ENCODE results near the gene STK32C. TPM values are rescaled to one million over a fixed set of nuclear protein-coding genes. Genes with fewer than 3 reads are reported as not detected.

STK32C gene
- total RNA-seq, 1 experiment from 2014 or later = 13.9 TPM

DNA sequence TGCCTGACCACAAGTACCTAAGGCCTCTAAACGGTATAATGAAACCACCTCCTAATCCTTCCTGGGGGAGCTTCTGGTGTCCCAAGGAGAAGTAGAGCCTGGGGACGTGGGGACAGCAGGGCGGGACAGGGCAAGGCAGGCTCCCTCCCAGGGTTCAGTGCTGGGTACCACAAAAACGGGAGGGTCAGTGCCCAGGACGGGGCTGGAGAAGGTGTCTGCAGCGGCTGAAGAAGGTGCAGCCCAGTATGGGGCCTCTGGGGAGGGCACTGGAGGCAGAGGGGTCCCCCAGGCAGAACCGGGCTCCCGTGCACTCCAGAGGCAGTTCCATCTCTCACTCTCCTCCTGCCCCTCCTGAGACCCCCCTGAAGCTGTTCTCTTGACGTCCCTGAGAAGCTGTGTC lies 74.8 kb downstream of the STK32C start:
- no peak overlapping the region for H3K4me3 ChIP-seq
- no peak for TF ChIP-seq CTCF (conservative IDR thresholded peaks at IDR 0.05)
- no peak for TF ChIP-seq EZH2 (IDR thresholded peaks at IDR 0.05; ENCODE audit: low read depth)
- no peaks in the 10 kb centered on the region for H4K20me1 ChIP-seq (ENCODE audit: insufficient read depth)
- CTCF ChIA-PET = no interaction called here
- BruUV-seq (replicated peaks) = no TSS peak
- POLR2A ChIA-PET (ENCODE audit: unreplicated experiment) = no interaction called here
- no peak overlapping the region for H2AFZ ChIP-seq
- intact Hi-C loops (cut with micrococcal nuclease; ENCODE audit: unreplicated experiment) = no loop called here
- no peaks in the 10 kb centered on the region for H3K79me2 ChIP-seq (ENCODE audit: low read depth)
- H3K27me3 ChIP-seq (ENCODE audit: insufficient read depth, low read depth) = no peaks in the 10 kb centered on the region
- no peaks in the 10 kb centered on the region for H3K36me3 ChIP-seq (ENCODE audit: low read depth)
- no peaks in the 10 kb centered on the region for H3K9me3 ChIP-seq (ENCODE audit: insufficient read depth, low read depth)
- H3K9me2 ChIP-seq (ENCODE audit: insufficient read depth) = no peaks in the 10 kb centered on the region
- H3K4me1 ChIP-seq (replicated peaks; ENCODE audit: insufficient read depth) = no peaks in the 10 kb centered on the region
- H3F3A ChIP-seq (ENCODE audit: insufficient read depth, low read depth) = no peaks in the 10 kb centered on the region
- H3K4me2 ChIP-seq = no peak overlapping the region
- no peak overlapping the region for H3K27ac ChIP-seq
- no peak for DNase-seq

GRCh38 chr10:132232023-132232951 lies 75.5 kb downstream of the STK32C start:
- Histone ChIP-seq H3K4me3 (no peak overlapping the region), H2AFZ (no peak overlapping the region), H3K4me1 (replicated peaks; ENCODE audit: insufficient read depth) (no peaks in the 10 kb centered on the region), H3K36me3 (ENCODE audit: low read depth) (no peaks in the 10 kb centered on the region), H4K20me1 (ENCODE audit: insufficient read depth) (no peaks in the 10 kb centered on the region), H3K79me2 (ENCODE audit: low read depth) (no peaks in the 10 kb centered on the region), H3K9me3 (ENCODE audit: insufficient read depth, low read depth) (no peaks in the 10 kb centered on the region), H3K9me2 (ENCODE audit: insufficient read depth) (no peaks in the 10 kb centered on the region), H3F3A (ENCODE audit: insufficient read depth, low read depth) (no peaks in the 10 kb centered on the region), H3K27me3 (ENCODE audit: insufficient read depth, low read depth) (no peaks in the 10 kb centered on the region), H3K27ac (no peak overlapping the region), H3K4me2 (no peak overlapping the region)
- no peak for TF ChIP-seq EZH2 (IDR thresholded peaks at IDR 0.05; ENCODE audit: low read depth)
- TF ChIP-seq CTCF (conservative IDR thresholded peaks at IDR 0.05) = no peak
- POLR2A ChIA-PET (ENCODE audit: unreplicated experiment) = no interaction called here
- intact Hi-C loops (cut with micrococcal nuclease; ENCODE audit: unreplicated experiment) = no loop called here
- CTCF ChIA-PET = no interaction called here
- no TSS peak for BruUV-seq (replicated peaks)
- DNase-seq = no peak

GRCh38 chr10:132231656-132232022 lies 76.1 kb downstream of the STK32C start:
- no TSS peak for BruUV-seq (replicated peaks)
- Histone ChIP-seq H3K27me3 (ENCODE audit: insufficient read depth, low read depth) (no peaks in the 10 kb centered on the region), H2AFZ (no peak overlapping the region), H4K20me1 (ENCODE audit: insufficient read depth) (no peaks in the 10 kb centered on the region), H3K9me3 (ENCODE audit: insufficient read depth, low read depth) (no peaks in the 10 kb centered on the region), H3K36me3 (ENCODE audit: low read depth) (no peaks in the 10 kb centered on the region), H3K4me3 (no peak overlapping the region), H3K27ac (no peak overlapping the region), H3K9me2 (ENCODE audit: insufficient read depth) (no peaks in the 10 kb centered on the region), H3K4me2 (no peak overlapping the region), H3F3A (ENCODE audit: insufficient read depth, low read depth) (no peaks in the 10 kb centered on the region), H3K79me2 (ENCODE audit: low read depth) (no peaks in the 10 kb centered on the region), H3K4me1 (replicated peaks; ENCODE audit: insufficient read depth) (no peaks in the 10 kb centered on the region)
- CTCF ChIA-PET = no interaction called here
- DNase-seq = no peak
- intact Hi-C loops (cut with micrococcal nuclease; ENCODE audit: unreplicated experiment) = no loop called here
- POLR2A ChIA-PET (ENCODE audit: unreplicated experiment) = no interaction called here
- TF ChIP-seq CTCF (conservative IDR thresholded peaks at IDR 0.05) (no peak), EZH2 (IDR thresholded peaks at IDR 0.05; ENCODE audit: low read depth) (no peak)
